ENCODE data around the gene LRCH1.

DNA sequence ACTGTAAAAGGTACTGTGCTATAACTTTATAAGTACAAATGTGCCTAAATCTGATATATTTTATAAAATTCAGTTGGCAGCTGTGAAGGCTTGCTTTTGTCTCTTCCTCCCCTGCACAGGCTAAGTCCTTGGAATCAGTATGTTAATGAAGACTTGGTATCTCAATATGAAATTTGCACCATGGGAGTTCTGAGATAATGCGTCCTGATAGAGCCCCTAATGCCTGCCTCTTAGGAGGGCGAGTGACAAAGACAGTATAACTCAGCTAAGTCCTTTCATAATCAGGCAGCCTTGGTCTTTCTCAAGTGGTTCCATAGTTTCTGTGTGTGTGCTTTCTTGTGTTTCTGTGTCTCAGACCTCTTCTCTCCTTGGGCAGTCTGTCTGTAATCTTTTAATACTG lies 14.7 kb downstream of the LRCH1 start:
- no peak for TF ChIP-seq CTCF (IDR thresholded peaks at IDR 0.05)
- no peak for TF ChIP-seq POLR2A (IDR thresholded peaks at IDR 0.05)
- TF ChIP-seq EP300 (IDR thresholded peaks at IDR 0.05) = no peak
- no peak for TF ChIP-seq POLR2AphosphoS5 (IDR thresholded peaks at IDR 0.05)
